HG02840 (cell line): ENCODE results near the gene METAP2.
"Not testable (repeated sequence)": the region's sequence is repeated elsewhere in the genome, so short reads cannot be mapped to it uniquely, and the experiment has no call there.

ENCODE experiments used
- ATAC-seq: cut with Tn5 transposase; IDR thresholded peaks from one replicate; pipeline ENCODE4 v1.9.1; 2021; ENCODE audit warnings: mild to moderate bottlenecking, moderate library complexity, moderate number of reproducible peaks; ENCODE audit not compliant: unreplicated experiment, low FRiP score

Gene METAP2

DNA sequence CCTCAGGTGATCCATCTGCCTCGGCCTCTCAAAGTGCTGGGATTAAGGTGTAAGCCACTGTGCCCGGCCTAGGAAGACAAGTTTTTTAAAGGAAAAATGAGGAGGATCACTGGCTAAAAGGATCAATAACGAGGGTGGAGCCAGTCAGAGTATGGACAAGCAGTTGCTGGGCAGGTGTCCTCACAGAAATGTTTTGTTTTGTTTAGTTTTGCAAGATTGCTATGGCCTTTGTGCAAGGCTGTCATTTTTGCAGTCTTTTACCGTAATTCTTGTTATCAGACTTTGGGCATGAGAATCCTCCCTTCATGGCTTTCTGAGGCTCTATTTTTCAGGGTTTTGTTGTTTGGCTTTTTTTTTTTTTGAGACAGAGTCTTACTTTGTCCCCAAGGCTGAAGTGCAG is 11.9 kb upstream of the METAP2 start:
- no peak for ATAC-seq

DNA sequence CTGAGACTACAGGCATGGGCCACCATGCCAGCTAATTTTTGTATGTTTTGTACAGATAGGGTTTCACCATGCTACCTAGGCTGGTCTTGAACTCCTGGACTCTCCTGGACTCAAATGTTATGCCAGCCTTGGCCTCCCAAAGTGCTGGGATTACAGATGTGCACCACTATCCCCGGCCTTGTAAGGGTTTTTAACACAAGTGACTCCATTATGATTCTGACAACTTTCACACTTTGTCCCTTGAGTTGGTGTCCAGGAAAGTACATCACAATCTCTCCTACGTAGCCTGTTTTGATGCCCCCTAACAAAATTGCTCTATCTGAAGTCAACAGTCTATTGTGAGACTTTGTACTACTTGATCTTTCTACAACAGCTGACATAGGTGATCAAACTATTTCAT is 11.4 kb upstream of the METAP2 start:
- no peak for ATAC-seq

DNA sequence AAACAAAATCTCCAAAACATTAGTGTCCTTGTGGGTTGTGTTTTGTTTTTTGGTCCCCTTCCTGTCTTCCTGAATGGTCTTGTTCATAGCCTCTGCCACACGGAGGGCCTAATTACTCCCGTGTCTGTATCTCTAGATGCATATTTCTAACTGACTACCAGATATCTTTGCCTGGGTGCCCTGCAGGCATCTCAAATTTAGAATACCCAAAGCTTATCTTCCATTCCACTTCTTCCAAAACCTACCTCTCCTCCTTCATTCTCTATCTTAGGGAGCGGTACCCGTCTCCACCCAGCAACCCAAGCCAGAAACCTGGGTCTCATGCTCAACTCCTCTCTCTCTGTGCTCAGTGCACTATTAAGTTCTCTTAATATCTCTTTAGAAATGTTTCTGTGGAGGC is 10.9 kb upstream of the METAP2 start:
- no peak for ATAC-seq

DNA sequence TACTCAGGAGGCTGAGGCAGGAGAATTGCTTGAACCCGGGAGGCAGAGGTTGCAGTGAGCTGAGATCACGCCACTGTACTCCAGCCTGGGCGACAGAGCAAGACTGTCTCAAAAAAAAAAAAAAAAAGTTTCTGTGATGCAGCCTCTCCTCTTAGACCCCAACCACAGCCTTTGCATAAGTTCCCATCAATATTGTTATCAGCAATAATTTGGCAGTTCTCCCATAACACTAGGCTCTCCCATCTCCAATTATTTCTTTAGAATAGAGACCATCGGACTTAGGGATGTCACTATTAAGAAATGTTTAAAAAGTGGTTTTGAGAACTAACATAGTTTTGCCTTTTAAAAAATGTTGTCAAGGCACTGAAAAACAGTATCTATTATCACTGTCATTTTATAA is 10.2 kb upstream of the METAP2 start:
- not testable (repeated sequence) for ATAC-seq

DNA sequence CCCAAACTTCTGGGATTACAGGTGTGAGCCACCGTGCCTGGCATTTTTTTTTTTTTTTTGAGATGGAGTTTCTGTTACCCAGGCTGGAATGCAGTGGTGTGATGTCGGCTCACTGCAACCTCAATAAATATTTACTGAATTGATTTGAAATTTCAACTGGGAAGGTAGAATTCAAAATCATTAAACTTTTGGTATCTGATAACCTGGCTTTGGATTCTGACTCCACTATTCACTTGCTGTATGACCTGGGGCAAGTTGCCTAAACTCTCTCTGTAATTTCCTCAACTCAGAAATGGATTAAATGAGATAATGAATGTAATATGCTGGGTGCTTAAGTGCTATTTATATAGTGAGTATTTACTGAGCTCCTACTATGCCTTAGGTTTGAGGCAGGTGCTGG is 8.7 kb upstream of the METAP2 start:
- ATAC-seq, result no peak

DNA sequence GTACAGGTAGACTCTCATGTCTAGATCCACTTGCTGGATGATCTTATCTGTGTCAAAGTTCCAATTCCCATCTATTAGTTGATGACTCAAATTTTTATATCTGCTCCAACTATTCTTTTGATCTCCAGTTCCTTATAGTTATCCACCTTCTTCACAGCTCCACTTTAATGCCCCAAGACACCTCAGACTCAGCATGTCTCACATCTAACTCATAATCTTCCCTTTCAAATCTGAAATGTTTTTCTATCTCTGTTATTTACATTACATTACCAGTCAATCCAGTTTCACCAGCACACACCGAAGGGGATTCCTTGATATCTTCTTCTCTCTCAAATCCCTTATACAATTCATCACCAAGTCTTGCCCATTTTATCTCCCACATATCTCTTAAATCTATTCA is 3.7 kb upstream of the METAP2 start:
- no peak for ATAC-seq

DNA sequence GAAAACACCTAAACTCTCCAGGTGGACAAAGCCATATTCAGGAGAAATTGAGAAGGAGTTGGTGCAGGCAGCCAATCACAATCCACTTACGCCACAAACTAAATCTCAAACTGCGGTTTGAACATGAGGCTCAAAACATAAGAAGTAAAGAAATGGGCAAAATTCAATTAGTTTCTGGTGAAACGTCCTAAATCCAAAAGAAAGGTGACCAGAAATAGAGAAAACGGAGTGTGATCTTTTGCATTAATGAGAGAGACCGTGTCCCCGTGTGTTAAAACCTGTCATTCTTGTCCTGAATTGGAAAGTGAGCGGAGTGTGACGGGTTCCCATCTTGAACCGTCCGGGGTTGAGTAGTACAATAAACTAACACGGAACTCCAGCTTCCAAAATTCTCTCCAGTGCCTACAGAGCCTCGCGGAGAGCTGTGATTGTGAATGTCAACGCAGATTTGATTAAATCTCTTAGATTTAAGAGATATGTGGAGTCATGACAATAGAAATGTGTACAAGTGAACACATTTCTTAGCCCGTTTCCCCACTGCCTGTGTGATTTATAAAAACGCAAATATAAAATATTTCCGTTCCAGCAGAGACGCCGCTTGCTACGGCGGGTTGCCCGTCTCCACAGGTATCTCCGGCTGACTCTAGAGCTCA is 595 bp upstream of the METAP2 start:
- ATAC-seq, result peak; percentile 36

DNA sequence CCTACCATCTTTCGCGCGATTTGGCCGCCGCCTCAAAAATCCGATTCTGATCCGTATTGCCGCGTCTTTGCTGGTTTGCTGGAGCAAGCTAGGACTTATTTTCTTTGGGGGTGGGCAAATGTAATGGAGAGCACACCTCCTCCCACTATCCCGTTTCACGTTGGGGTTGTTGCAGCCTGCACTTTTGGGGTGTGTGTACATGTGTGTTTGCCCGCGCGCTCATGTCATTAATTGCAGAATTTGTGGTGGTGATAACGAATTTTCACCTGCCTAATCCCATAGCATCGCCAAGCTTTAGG is 657 bp downstream of the METAP2 start:
- no peak for ATAC-seq

DNA sequence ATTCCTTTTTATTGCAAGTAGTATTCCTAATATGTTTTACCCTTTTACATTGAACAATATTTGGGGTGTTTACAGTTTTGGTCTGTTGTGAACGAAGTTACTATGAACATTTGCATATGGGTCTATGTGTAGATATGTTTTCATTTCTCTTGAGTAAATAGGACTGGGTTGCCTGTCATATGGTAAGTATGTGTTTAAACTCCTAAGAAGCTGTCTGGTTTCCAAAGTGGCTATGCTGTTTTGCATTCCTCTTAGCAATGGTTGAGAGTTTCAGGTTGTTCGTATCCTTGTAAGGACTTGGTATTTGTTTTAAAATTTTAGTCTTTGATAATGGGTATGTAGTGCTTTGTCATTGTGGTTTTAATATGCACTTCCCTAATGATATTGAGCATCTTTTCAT is 6.3 kb downstream of the METAP2 start:
- ATAC-seq, result no peak

DNA sequence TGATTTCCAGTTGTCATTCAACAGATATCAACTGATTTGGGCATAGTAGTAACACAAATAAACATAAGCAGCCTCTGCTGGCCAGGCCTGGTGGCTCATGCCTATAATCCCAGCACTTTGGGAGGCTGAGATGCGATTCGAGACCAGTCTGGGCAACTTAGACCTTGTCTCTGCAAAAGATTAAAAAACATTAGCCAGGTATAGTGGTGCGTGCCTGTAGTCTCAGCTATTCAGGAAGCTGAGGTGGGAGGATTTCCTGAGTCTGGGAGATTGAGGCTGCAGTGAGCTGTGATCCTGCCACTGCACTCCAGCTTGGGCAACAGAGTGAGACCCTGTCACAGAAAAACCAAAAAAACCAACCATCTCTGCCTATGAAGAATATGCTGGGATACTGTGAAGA is 7.1 kb downstream of the METAP2 start:
- no peak for ATAC-seq

DNA sequence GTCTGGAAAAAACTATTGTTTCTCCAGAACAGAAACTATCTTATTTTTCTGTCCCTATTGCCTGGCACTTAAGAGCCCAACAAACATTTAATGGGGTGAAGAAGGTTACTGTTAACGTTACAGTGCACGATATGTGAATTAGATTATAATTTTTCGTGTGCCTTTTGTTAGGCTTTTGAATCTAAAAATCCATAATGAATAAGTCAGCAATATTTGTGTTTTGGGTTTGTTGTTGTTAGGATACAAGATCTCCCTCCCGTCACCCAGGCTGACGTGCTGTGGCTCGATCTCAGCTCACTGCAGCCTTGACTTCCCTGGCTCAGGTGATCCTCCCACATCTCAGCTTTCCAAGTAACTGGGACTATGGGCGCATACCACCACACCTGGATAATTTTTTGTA is 7.9 kb downstream of the METAP2 start:
- no peak for ATAC-seq

DNA sequence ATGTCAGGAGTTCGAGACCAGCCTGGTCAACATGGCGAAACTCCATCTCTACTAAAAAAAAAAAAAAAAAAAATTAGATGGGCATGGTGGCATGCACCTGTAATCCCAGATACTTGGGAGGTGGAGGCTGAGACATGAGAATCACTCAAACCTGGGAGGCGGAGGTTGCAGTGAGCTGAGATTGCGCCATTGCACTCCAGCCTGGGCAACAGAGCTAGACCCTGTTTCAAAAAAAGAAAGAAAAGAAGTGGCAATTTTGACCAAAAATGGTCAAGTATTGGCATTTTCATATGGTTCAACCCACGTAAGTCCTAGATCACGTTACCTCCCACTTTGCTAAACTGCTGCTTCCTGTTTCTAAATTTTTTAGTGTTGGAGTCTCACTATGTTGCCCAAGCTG is 8.6 kb downstream of the METAP2 start:
- not testable (repeated sequence) for ATAC-seq

DNA sequence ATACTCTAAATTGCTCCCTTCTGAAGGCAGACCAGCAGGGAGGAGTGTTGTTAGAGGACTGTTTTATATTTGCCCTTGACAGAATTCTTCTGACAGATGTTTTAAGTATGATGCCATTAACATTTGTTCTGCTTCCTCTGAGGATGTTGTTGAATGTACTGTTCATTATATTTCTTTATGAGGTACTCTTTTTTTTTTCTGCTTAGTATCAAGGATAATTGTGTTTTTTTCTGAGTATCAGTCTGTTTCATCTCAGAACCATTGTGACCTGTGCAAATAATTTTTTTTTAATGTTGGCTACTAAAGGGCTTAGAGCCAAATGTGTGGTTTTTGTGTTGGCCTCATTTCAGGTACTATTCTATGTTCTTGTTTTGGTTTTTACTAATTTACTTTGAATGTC is 10.6 kb downstream of the METAP2 start:
- no peak for ATAC-seq

DNA sequence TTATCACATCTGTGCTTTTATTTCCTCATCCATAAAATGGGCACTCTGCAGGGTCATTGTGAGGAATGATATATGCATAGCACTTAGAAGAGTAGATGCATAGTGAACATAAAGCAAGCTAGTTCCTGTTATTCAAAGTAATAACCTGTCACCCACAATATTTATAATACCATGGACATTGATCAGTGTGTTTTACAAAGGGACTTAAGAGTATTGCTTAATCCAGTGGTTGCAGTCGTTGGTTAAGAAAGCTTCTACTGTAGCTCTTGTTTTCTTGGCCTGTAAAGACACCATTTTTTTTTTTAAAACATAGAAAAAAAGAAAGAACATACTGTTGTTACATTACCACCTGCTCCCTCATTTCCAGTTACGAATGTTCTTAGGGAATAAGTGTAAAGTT is 13.1 kb downstream of the METAP2 start:
- no peak for ATAC-seq

DNA sequence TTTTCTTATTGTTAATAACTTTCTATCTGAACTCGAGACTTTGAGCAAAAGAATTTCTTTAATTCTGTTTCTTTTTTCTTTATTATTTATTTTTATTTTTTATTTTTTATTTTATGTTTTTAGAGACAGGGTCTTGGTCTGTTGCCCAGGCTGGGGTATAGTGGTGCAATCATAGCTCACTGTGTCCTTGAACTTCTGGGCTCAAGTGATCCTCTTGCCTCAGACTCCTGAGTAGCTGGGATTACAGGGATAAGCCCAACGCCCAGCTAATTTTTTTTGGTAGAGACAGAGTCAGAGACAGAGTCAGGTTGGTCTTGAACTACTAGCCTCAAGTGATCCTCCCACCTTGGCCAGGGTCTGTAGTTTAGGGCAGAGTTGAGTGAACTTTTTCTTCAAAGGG is 18.5 kb downstream of the METAP2 start:
- ATAC-seq, result no peak

DNA sequence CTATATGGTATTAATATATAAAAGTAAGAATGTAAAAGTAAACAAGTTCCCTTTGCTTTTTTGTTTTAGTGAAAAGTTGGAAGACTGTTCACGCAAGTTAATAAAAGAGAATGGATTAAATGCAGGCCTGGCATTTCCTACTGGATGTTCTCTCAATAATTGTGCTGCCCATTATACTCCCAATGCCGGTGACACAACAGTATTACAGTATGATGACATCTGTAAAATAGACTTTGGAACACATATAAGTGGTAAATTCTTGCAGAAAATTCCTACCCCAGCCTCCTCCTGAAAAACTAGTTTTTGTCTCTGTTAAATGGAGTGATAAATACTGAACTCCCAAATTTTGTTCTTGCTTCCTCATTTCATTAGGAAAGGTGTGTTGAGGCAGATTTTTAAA is 20.9 kb downstream of the METAP2 start:
- no peak for ATAC-seq

DNA sequence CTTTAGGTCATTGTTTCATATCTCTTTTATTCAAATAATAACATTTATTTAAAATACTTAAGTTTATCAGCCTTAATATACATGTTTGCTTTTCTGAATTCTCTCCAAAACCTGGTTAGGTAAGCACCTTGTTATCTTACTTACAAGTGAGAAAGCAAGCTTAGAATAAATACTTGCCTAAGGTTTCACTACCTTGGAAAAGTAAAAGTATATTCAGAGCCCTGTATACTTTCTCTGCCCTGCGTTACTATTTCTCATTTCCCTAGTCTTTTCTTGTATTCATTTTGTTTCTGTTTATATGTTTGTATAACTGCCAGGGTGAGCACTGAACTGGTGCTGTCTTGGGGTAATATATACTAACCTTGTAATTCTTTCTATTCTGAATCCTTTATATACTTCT is 21.5 kb downstream of the METAP2 start:
- ATAC-seq, result no peak

DNA sequence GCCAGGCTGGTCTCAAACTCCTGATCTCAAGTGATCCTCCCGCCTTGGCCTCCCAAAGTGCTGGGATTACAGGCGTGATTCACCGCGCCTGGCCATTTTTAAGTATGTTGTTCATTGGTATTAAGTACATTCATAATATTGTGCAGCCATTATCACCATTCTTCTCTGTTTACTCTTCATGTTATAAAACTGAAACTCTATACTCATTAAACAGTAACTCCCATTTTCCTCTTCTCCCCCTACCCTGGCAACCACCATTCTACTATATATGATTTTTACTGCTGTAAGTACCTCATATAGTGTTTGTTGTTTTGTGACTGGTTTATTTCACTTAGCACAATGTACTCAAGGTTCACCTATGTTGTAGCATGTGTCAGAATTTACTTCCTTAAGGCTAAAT is 23.1 kb downstream of the METAP2 start:
- no peak for ATAC-seq

DNA sequence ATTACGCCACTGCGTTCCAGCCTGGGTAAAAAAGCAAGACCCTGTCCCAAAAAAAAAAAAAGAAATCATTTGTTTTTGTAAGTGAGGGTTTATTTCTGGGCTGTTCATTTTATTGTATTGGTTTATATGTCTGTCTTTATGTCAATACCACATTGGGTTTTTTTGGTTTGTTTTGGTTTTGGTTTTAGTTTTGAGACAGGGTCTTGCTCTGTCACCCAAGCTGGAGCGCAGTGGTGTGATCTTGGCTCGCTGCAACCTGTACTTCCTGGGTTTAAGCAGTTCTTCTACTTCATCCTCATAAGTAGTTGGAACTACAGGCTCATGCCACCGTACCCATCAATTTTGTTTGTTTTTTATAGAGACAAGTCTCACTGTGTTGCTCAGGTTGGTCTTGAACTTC is 25.0 kb downstream of the METAP2 start:
- ATAC-seq, result no peak

DNA sequence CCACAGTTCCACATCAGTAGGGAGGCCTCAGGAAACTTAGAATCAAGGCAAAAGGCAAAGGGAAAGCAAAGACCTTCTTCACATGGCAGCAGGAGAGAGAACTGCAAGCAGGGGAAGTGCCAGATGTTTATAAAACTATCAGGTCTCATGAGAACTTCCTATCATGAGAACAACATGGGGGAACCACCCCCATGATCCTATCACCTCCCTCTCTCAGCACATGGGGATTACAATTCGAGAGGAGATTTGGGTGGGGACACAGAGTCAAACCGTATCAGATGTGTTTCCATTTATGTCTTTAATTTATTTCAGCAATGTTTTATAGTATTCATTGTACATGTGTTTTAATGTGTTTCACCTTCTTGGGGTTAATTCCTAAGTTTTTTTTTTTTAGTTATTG is 25.8 kb downstream of the METAP2 start:
- no peak for ATAC-seq

DNA sequence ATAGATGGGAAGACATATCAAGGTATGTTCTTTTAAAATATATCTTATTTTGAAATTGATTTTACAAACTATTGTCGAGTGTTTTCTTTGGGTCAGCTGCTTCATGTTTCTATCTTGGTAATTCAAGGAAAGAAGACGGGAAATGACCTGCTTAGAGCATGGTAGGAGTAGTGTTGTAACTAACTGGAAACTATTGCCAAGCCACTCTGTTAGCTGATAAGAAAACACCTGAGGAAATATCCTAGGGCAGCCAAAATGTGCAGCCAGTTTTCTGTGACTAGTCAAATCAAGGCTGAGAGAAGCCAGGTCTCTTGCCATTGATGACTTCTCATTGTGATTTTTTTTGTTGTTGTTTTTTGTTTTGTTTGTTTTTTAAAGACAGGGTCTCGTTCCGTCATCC is 30.2 kb downstream of the METAP2 start:
- no peak for ATAC-seq

DNA sequence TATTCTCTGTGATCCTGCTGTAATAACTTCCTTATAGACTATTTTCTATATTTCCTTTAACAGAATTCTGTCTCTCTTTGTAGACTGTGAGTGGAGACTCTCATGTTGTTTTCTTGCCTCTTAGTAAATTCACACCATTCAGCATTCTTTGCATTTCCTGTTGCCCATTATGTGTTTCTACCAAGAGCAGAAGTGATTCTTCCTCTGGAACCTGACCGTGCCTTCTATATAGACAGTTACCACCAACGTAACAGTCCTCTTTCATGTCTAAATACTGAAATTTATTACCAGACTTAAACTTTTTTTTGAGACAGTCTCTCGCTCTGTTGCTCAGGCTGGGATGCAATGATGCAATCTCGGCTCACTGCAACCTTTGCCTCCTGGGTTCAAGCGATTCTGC is 31.1 kb downstream of the METAP2 start:
- ATAC-seq, result no peak
